A549 (cell line): Measurements from ENCODE around the gene C19orf33. TPM values are rescaled to one million over a fixed set of nuclear protein-coding genes. Genes with fewer than 3 reads are reported as not detected.
"Not testable (repeated sequence)": the region's sequence is repeated elsewhere in the genome, so short reads cannot be mapped to it uniquely, and the experiment has no call there.

Source experiments
- ATAC-seq, 2 experiments: fragments of 200-7000 bp in 1 of 2; fragments of >200 bp in 1 of 2; cut with Nextera tagmentation in 1 of 2; cut with Tn5 transposase in 1 of 2; 3 replicates each; pipeline versions ENCODE4 v1.8.0 to v1.9.1; 2018 to 2020; ENCODE audit warnings: mild to moderate bottlenecking in 1 of 2, moderate library complexity in 1 of 2
- CTCF ChIA-PET: fragments of 300-600 bp; sonication (Branson Sonifier 250); formaldehyde crosslinking; extraction: SDS; loops from one replicate; lab custom pipeline; 2021; ENCODE audit warnings: antibody characterized with exemption, inconsistent platforms; lab: Yijun Ruan, JAX
- POLR2A ChIA-PET: fragments of 350-600 bp; formaldehyde crosslinking; extraction: SDS; loops from one replicate; lab custom pipeline; 2021; ENCODE audit warnings: antibody characterized with exemption, inconsistent platforms; lab: Yijun Ruan, JAX
- DNase-seq, 2 experiments: peaks; one replicate each; pipeline versions ENCODE4 v3.0.0 to v3.0.0-alpha.2; 2011 to 2016; ENCODE audit warnings: low read depth in 1 of 2, low spot score in 1 of 2
- FAIRE-seq: peaks from 2 replicates; lab custom pipeline; 2011; peaks lifted over from hg19 to GRCh38; lab: Jason Lieb, UNC
- H3K27ac ChIP-seq, 2 experiments: fragments of >200 bp; sonication (Bioruptor Twin); formaldehyde crosslinking; 3 replicates each; pipeline ENCODE4 v1.5.1; 2016 to 2017
- H3K4me1 ChIP-seq: fragments of >200 bp; sonication (Bioruptor Twin); formaldehyde crosslinking; 3 replicates; pipeline ENCODE4 v1.6.1; 2016
- H3K4me2 ChIP-seq: fragments of >200 bp; sonication (Bioruptor Twin); formaldehyde crosslinking; 3 replicates; pipeline ENCODE4 v1.6.1; 2016
- H3K4me3 ChIP-seq: fragments of >200 bp; sonication (Bioruptor Twin); formaldehyde crosslinking; 3 replicates; pipeline ENCODE4 v1.5.1; 2016
- H3K9me3 ChIP-seq: fragments of >200 bp; sonication (Bioruptor Twin); formaldehyde crosslinking; 3 replicates; pipeline ENCODE4 v1.6.1; 2016
- ATOH8 ChIP-seq: fragments of 250-450 bp; sonication (Bioruptor Pico); IDR thresholded peaks from 2 replicates; pipeline ENCODE4 v1.5.0; 2020; ENCODE audit warnings: low read depth, mild to moderate bottlenecking, moderate library complexity
- BHLHE40 ChIP-seq: IDR thresholded peaks from 2 replicates; pipeline ENCODE4 v1.6.1; 2012; ENCODE audit warnings: low read depth, low read length, inconsistent platforms
- CBX2 ChIP-seq: fragments of 200-600 bp; sonication (generic); IDR thresholded peaks from 2 replicates; pipeline ENCODE4 v1.6.1; 2016; ENCODE audit warnings: low read depth, mild to moderate bottlenecking, borderline replicate concordance
- CBX8 ChIP-seq: fragments of 200-600 bp; sonication (generic); IDR thresholded peaks from 2 replicates; pipeline ENCODE4 v1.6.1; 2016
- CEBPB ChIP-seq, 2 experiments: fragments of >200 bp in 1 of 2; sonication (Bioruptor Twin) in 1 of 2; formaldehyde crosslinking in 1 of 2; IDR thresholded peaks; 2 replicates each; pipeline ENCODE4 v1.6.1; 2012 to 2016
- CHD2 ChIP-seq: fragments of 150-350 bp; IDR thresholded peaks from 2 replicates; pipeline ENCODE4 v1.6.1; 2014; ENCODE audit warnings: low read length; ENCODE audit not compliant: partially characterized antibody
- CTCF ChIP-seq: fragments of >200 bp; sonication (Bioruptor Twin); formaldehyde crosslinking; IDR thresholded peaks from 3 replicates; pipeline ENCODE4 v1.5.1; 2016
- E2F6 ChIP-seq: IDR thresholded peaks from 2 replicates; pipeline ENCODE4 v1.6.1; 2012; ENCODE audit warnings: low read depth, borderline replicate concordance
- EHMT2 ChIP-seq: fragments of 200-600 bp; sonication (generic); IDR thresholded peaks from 2 replicates; pipeline ENCODE4 v1.6.1; 2016; ENCODE audit warnings: antibody characterized with exemption, low read depth, mild to moderate bottlenecking, moderate library complexity
- ESRRA ChIP-seq: fragments of 150-350 bp; IDR thresholded peaks from 2 replicates; pipeline ENCODE4 v1.6.1; 2014; ENCODE audit warnings: mild to moderate bottlenecking, low read length, borderline replicate concordance
- FOSB ChIP-seq: fragments of 250-450 bp; sonication (Bioruptor Pico); IDR thresholded peaks from 2 replicates; pipeline ENCODE4 v1.5.0; 2020; ENCODE audit warnings: mild to moderate bottlenecking, moderate library complexity
- HOXA7 ChIP-seq: fragments of 250-450 bp; sonication (Bioruptor Pico); IDR thresholded peaks from 2 replicates; pipeline ENCODE4 v1.5.0; 2020; ENCODE audit warnings: mild to moderate bottlenecking, moderate library complexity
- KDM5A ChIP-seq: fragments of 200-600 bp; sonication (generic); IDR thresholded peaks from 2 replicates; pipeline ENCODE4 v1.6.1; 2016; ENCODE audit warnings: antibody characterized with exemption, mild to moderate bottlenecking
- MAX ChIP-seq: IDR thresholded peaks from 2 replicates; pipeline ENCODE4 v1.6.1; 2012
- MAZ ChIP-seq: fragments of 150-350 bp; IDR thresholded peaks from 2 replicates; pipeline ENCODE4 v1.6.1; 2014; ENCODE audit warnings: antibody characterized with exemption, low read depth, low read length, borderline replicate concordance
- MYC ChIP-seq: IDR thresholded peaks from 2 replicates; pipeline ENCODE4 v1.6.1; 2012; ENCODE audit warnings: mild to moderate bottlenecking, inconsistent platforms, low read length, improper control_type of control experiment, borderline replicate concordance
- PHF8 ChIP-seq: fragments of 200-600 bp; sonication (generic); IDR thresholded peaks from 2 replicates; pipeline ENCODE4 v1.6.1; 2016; ENCODE audit warnings: low read depth, mild to moderate bottlenecking, antibody characterized with exemption, moderate library complexity, borderline replicate concordance
- RAD21 ChIP-seq, 2 experiments: fragments of >200 bp in 1 of 2; sonication (Bioruptor Twin) in 1 of 2; formaldehyde crosslinking in 1 of 2; IDR thresholded peaks in 1 of 2; conservative IDR thresholded peaks in 1 of 2; 2 replicates in 1 of 2; 3 replicates in 1 of 2; pipeline ENCODE4 v1.6.1; 2012 to 2018; ENCODE audit warnings: inconsistent platforms in 1 of 2
- RCOR1 ChIP-seq: fragments of 150-350 bp; IDR thresholded peaks from 2 replicates; pipeline ENCODE4 v1.6.1; 2014; ENCODE audit warnings: antibody characterized with exemption, low read length, low read depth
- TFCP2L1 ChIP-seq: fragments of 250-450 bp; sonication (Bioruptor Pico); IDR thresholded peaks from 2 replicates; pipeline ENCODE4 v1.5.0; 2021; ENCODE audit warnings: mild to moderate bottlenecking
- TP53 ChIP-seq: fragments of 250-450 bp; sonication (Bioruptor Pico); IDR thresholded peaks from 2 replicates; pipeline ENCODE4 v1.5.0; 2021; ENCODE audit warnings: mild to moderate bottlenecking, moderate library complexity
- ZNF302 ChIP-seq: fragments of 250-450 bp; sonication (Bioruptor Pico); IDR thresholded peaks from 2 replicates; pipeline ENCODE4 v1.9.0; 2021; ENCODE audit warnings: inconsistent platforms, mild to moderate bottlenecking, moderate library complexity
- WGBS: methylation state at CpG from one replicate; pipeline ENCODE4 v1.1.6; 2017; ENCODE audit errors: missing lambda C conversion rate; 5-methylcytosine and 5-hydroxymethylcytosine counted together
- polyA plus RNA-seq, 4 experiments: library from polyadenylated mRNA; depleted of rRNA in 3 of 4; stranded (reverse); fragments of >200 nt; fragmentation: RNase III in 1 of 4; extraction: RNeasy Plus Mini Kit Qiagen cat#74134 plus additional on column Dnase treatment in 1 of 4; gene quantifications; 2 replicates in 3 of 4; 3 replicates in 1 of 4; pipeline ENCODE4 v1.2.3, GENCODE V29; 2011 to 2017

C19orf33 gene
- polyA plus RNA-seq, 2 of the 4 experiments (the other 2 are of a cell fraction), result 302 to 489 TPM

- peak; percentile 74 for TF ChIP-seq E2F6
- peak; percentile 80 for TF ChIP-seq TFCP2L1 (CRISPR knock-in tag)
- TF ChIP-seq CTCF, result no peak
- TF ChIP-seq EHMT2, result no peak
- 0 out of 2 replicates have a peak, but pooled peaks have one; percentile 36 for TF ChIP-seq MYC
- TF ChIP-seq TP53, result peak; percentile 85
- TF ChIP-seq MAX, result peak; percentile 88
- TF ChIP-seq HOXA7 (CRISPR knock-in tag), result peak; percentile 86; the same call in 1 of the 2 replicates
Observed at GRCh38 chr19:38336638-38337359, 32.7 kb downstream of the C19orf33 start (continued).

- Histone ChIP-seq H3K9me3 (no peaks in the 10 kb centered on the region), H3K4me2 (peak overlapping the region; percentile 81), H3K27ac (peak overlapping the region; percentile 27 to 69; a peak in 3 of 6 replicates), H3K4me3 (peak overlapping the region; percentile 66; the same call in 2 of the 3 replicates), H3K4me1 (peaks cover 8% of the 10 kb centered on the region; the same call in 2 of the 3 replicates)
- POLR2A ChIA-PET, result no interaction called here
- no peak for ATAC-seq
- DNase-seq, result peak in 1 of 2 experiments; percentile 35
- TF ChIP-seq ATOH8 (CRISPR knock-in tag) (no peak), HOXA7 (CRISPR knock-in tag) (no peak), CBX2 (no peak), RCOR1 (no peak), MAZ (no peak), FOSB (CRISPR knock-in tag) (no peak), ZNF302 (CRISPR knock-in tag) (no peak), TP53 (no peak), PHF8 (no peak), ESRRA (no peak), RAD21 (conservative IDR thresholded peaks at IDR 0.05 in 1 of 2, IDR thresholded peaks at IDR 0.05 in 1 of 2) (no peak), MAX (no peak), CHD2 (no peak), KDM5A (no peak), BHLHE40 (no peak), CEBPB (IDR thresholded peaks at IDR 0.05) (no peak), CBX8 (no peak), MYC (no peak)
- WGBS, result 60% methylated on average over 10 of the region's 10 CpGs
- no peak for FAIRE-seq
- CTCF ChIA-PET, result interaction anchor here (0.7 to 3.3 kb wide), 8 partner anchors 21 to 195 kb away, joined by 3 to 25 read pairs (median 4); partner anchors contain the start of genes FAM98C and PSMD8
Observed at GRCh38 chr19:38337360-38337653, 33.3 kb downstream of the C19orf33 start.

GRCh38 chr19:38339011-38339410 lies 35.0 kb downstream of the C19orf33 start:
- not testable (repeated sequence) for H3K9me3 ChIP-seq, FAIRE-seq, ATAC-seq, H3K4me2 ChIP-seq, H3K4me1 ChIP-seq, H3K27ac ChIP-seq, DNase-seq, H3K4me3 ChIP-seq
- ChIA-PET CTCF (interaction anchor here (0.7 to 3.3 kb wide), 16 partner anchors 10 to 197 kb away, joined by 3 to 25 read pairs (median 4); partner anchors contain the start of genes FAM98C, PPP1R14A and PSMD8), POLR2A (interaction anchor here (1.2 kb wide), 1 partner anchor 35 kb away, joined by 4 read pairs; the partner anchor contains the start of gene PSMD8)
- WGBS, result 79% methylated on average over 4 of the region's 4 CpGs
